HG02840 (cell line): Measurements from ENCODE around the gene MYLK4.

ENCODE experiments used
- ATAC-seq: cut with Tn5 transposase; IDR thresholded peaks from one replicate; pipeline ENCODE4 v1.9.1; 2021; ENCODE audit warnings: mild to moderate bottlenecking, moderate library complexity, moderate number of reproducible peaks; ENCODE audit not compliant: unreplicated experiment, low FRiP score

Gene MYLK4

DNA sequence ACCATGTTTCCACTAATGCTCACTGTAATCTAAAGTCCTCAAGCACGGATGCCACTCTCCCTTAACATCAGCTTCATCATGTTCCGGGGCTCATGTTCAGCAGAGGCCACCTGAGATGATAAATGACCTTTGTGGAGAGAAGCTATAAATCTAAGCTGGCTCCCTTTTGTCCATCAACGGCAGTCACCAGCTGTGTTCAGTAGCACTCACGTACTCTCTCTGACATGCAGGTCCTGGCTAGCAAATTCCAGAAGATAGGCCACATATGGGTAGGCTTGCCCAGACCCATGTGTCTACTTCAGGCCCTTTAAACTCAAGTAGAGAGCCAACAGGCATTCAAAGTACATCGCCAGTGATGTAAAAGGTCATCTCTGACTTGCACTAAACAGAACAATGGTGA lies 38.6 kb downstream of the MYLK4 start:
- no peak for ATAC-seq

DNA sequence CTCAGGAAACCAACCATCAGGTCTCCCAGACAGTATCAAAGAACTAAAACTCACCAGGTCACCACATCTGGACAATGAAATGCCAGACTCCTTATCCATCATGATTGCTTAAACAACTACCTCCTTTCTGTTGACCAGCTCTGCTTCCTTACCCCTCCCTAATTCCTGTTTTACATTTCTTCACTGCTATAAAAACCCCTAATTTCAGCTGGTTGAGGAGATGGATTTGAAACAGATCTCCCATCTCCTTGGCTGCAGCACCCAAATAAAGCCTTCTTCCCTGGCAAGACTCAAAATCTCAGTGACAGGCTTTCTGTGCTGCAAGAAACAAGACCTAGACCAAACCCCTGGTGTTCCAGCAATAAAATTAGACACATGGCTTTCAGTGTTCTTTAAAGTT lies 40.3 kb downstream of the MYLK4 start:
- no peak for ATAC-seq

DNA sequence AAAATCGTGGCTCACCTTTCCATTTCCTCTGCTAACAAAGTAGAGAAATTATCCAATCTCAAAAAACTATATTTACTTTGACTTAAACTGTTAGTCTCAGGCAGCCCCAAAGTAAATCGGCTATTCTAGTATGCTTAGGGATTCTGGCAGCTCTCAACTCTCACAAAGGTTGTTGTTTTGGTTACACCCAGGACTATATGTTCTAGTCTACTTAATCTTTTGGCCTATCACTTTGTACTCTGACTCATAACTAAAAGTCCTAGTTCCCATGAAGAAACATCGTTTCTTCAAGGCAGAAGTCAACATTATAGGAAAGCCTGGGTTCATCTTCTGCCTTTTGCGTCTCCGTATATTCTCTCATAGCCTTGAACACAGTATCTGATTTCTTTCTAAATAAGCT lies 42.3 kb downstream of the MYLK4 start:
- no peak for ATAC-seq

DNA sequence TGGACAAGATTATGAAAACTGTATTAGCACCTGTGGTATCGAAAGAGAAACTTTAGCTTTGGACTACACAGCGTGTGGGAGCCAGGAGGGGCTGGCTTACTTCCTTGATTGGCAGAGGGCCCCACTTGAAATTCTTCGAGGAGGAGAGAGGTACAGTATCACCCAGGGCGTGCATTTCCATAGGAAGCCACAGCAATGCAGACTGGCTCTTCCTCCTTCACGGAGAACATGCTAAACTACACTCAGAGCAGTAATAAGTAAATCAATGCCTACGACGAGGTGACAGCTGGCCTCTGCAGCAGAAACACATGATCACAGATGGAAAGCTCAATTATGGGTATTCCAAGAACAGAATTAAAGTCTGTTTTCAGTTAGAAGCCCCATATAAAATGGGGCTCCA lies 44.2 kb downstream of the MYLK4 start:
- no peak for ATAC-seq

DNA sequence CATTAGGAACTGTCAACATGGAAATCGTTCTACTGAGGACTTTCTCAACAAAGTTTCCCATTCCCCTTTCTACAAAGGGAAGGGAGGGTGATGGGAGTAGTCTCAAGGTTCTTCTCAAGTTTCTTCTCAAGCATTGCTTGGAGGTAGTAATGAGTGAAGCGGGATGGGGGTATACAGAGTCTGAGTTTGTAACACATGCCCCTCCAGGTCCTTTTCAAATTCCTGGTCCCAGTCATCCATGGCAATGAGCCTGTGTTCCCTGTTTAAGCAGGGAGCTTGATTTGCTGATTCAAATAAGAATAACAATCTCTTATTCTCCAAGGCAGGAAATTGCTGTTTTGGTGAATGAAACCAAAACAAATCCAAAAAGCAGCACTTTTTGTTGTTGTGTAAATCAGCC lies 45.5 kb downstream of the MYLK4 start:
- no peak for ATAC-seq

DNA sequence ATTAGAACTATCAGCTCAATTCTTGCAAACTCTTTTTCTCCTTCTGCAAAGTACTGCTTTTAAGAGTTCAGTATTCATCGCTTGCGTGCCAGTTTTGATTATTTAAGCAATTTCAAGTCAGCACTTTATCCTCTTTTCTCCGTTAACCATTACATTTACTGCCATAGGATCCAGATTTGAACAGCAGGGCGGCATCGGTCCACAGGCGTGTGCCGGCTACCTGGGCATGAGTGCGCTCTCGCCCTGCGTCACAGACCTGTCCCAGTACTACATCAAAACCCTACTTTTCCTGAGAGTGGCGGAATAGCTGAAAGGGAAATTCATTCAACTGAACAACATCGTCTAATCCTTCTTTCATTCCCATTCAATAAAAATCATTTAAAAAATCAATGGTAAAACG lies 53.4 kb downstream of the MYLK4 start:
- no peak for ATAC-seq

DNA sequence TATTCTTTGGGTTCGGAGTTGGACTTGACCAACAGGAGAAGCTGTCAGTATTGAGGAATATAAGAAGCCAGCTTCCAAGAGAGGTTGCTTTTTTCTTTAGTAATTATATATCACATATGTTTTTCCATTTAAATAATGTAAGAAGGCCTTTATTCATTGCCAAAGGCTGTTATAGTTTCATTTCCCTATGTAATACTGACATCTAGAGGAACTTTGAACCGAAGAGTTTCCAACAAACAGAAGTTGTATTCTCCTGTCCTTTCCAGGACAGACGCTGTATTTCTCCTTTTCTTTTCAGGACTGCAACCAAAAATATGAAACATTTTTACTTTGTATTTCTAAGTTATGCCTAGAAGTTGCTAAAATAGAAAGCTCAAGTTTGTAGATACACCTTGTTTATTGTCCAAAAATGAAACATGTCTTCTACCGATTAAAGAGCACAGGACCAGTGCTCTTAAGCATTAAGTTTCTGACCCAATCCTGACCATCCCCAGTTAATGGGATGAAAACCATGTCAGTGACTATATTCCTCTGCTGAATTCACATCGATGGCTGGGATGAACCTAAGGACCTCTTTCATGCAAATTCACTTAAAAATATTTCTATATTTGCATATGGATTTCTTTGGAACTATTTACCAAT lies 55.1 kb downstream of the MYLK4 start:
- no peak for ATAC-seq

DNA sequence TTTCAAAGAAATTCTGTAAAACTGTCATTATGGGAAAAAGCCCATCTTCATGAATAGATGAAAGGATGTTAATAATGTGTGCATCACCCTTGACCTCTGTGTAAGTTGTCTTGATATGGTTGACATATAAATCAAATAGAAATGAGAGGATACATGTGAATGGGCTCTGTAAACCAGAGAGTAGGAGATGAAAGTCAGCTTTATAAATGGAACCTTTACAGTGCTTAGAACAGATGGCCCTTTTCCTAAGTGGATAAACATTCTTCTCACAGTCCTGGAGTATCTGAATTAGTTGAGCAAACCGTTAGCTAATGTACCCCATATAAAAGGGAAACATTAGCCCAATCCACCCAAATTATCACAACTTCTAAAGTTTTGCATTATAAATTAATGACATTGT lies 57.5 kb downstream of the MYLK4 start:
- no peak for ATAC-seq

DNA sequence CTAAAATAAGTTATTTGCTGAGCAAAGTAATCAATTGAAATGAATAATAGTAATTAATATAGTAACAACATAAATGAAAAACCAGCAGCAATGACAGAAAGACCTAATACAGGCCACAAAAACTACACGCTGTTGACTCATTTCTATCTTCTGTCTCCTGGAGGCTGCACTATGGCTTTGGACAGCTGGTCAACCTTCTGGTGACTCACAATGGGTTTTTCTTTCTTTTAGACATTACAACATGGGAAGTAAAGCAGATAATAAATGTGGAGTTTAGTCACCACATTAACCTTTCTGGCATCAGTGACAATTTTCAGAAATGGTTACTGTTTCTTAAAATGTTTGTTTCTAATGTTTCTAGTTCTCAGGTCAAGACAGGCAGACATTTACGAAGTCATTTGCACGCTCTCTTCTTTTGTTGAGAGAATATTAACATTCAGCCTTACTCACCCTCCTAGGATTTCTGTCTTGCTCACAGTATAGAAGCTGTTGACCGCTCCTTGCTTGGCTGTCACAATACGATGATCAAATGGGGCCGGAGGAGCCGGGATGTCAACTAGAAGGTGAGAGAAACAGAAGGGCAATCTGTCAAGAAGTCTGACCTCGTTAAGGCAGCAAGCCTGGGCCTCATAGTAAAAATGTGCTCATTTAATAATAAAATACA lies 62.2 kb downstream of the MYLK4 start:
- no peak for ATAC-seq

DNA sequence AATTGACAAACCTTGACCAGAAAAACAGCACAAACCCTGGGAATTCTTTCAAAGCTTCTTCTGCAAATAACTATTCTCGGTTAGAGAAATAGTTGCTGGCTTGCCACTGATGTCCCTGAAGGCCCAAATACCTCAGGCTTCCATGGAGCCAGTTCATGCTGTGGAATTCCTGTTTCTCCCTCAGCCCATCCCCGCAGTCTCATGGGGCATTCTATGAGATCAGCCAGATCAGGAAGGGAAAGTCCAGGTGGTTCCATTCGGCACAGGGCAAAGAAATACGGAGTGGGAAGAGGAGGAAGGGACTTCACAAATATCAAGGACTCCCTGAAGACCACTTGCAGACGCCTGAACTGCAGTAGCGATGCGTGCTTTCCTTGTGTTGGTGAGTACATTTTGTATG lies 63.3 kb downstream of the MYLK4 start:
- no peak for ATAC-seq

DNA sequence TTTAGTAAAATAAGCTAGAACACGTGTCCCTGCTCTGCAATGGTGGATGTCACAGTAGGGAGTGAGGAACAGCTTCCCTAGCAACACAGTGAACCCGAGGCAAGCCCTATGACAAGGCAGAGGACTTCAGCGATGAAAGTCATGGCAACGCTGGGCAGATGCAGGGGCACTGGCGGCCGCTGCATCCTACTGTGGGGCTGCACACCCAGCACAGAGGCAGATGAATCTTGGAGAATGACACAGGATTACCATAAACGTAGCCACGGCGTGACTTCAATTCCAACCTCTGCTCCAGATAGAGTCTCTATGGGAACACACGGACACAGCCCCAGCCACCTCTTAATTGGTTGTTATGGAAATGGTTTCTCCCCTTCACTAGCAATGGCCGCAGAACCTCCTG lies 64.2 kb downstream of the MYLK4 start:
- no peak for ATAC-seq

DNA sequence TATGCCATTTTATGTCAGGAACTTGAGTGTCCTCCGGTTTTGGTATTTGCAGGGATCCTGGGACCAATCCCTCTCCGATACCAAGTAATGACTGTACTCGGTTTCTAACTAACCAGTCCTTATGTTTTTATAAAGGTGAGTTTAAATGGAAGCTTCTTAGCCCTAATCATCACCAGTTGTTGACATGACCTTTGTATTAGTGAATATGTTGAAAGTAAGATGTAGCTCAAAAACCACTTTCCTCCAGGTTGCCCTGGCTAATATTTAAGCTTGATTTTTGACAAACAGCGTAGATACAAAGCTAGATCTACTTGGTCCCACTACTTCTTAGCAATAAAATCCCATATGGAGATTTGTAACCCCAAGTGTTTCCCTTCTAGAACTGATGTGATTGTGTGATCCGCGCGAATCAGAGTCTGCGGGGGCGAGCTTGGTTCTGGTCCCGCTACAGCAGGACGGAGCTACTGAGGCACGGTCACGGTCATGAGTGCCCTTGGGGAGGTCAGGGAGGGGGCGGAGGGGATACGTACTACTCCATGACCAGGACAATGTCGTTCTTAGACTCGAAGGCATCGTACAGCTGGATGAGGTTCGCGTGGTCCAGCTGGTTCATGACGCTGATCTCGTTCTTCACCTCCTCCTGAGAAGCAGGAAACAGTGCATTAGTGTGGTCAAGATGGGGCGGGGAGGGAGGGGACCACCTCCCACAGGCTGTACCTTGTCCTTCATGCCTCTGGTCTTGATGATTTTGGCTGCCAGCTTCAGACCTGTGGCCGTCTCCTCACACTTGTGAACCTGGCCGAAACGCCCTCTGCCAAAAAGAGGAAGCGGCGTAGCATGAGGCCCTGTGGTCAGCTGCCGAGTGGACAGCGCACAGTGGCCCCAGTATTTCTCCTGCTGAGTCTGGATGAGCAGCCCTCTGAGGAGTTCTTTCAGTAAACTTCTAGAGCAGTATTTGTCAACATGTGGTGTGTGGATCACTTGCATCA lies 65.7 kb downstream of the MYLK4 start:
- ATAC-seq: no peak

DNA sequence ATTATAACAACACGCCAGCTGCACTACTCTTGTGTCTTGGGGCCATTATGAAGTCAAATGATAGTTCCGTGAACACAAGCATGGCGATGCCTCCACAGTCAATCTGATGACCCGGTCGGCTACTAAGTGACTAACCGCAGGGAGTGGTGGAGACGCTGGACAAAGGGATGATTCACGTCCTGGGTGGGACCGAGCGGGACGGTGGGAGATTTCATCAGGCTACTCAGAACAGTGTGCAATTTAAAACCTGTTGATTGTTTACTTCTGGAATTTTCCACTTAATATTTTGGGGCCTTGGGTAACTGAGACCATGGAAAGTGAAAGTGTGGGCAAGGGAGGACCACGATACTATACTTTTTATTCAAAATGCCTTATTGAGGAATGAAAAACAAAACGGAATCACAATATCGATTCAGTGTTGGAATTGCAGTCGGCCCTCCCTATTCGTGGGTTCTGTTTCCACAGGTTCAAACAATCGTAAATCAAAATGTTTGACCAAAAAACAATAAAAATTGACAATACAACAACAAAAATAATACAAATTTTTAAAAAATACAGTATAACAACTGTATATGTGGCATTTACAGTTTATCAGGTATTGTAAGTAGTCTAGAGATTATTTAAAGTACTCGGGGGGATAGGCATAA lies 66.5 kb downstream of the MYLK4 start:
- ATAC-seq: no peak

DNA sequence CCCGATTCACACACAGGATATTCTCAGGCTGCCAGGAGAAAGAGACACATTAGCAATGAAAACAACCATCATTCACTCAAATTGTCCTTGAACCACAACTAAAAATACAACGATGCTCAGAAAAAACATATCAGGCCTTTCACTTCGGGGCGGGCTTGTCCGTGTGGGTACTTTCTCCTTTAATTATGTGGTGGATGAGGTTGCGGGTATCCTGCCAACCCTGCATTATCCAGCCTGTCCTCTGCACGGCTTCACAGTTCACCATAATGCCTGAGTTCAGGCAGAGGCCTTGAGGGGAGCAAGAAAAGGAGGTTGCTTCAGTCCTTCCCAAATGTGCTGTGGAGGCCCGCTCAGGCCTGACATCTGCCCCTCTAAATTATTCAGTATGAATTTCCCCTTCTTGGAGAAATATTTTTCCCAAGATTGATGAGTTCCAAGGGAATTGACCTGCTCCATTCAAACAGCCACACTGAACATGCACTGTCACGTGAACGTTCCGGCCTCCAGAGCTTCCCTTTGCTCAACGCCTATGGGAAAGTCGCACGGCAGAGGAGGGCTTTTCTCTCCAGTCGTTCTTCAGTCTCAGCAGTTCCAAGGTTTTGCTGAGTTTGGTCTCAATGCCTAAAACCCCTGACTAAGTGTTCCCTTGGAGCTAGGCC lies 70.3 kb downstream of the MYLK4 start:
- ATAC-seq: no peak

DNA sequence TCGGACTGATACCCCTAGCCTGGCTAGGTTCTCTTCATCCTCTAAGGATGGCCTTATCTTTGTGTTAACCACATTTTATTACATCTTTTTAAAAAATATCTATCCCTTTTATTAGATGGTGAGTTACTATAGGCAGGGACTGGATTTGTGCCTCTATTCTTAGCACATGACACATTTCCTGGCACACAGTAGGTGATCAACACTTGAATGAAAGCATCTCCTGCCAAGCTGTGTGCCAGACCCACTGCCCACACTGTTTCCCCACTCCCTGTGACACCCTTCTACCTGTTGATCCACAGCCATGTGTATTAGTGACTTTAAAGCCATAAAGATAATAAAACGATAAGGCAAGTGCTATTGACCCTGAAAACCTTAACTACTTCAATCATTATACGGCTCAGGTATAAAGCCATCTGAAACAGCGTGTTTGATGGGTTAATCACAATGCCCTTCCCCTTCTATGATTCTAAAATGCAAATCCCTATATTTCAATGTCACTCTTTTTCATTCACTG lies 73.6 kb downstream of the MYLK4 start:
- no peak for ATAC-seq

DNA sequence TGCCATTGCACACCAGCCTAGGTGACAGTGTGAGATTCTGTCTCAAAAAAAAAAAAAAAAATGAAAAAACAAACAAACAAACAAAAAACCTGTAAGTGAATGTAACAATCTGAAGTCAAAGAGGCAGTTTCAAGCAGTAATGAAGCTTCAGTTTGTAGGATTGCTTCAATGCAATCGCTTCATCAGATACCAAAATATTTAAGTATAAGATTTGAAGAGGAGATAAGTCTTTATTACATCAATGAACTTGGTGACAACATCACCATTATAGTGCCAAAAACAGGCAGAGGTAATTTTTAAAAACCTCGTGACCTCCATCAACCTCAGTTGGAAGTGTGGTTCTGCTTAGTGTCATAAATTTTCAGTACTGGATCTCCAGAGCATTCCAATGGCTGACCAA lies 74.7 kb downstream of the MYLK4 start:
- no peak for ATAC-seq

DNA sequence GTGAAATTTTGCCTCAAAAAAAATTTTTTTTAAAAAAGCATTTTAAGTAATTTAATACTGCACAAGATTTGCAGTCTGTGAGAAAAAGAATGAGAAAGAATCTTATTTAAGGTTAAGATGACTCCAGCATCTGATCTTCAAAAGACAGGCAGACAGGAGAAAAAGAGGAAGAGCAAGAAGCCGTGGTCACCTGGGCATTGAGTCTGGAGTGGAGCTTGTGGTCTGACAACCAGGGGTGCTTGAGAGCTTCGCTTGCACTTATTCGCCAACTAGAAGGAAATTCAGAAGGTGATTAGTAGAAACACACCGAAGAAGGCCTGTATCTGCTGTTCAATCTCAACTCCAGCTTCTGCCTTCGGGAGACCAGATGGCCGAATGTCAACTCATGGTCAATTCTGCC lies 75.9 kb downstream of the MYLK4 start:
- no peak for ATAC-seq

DNA sequence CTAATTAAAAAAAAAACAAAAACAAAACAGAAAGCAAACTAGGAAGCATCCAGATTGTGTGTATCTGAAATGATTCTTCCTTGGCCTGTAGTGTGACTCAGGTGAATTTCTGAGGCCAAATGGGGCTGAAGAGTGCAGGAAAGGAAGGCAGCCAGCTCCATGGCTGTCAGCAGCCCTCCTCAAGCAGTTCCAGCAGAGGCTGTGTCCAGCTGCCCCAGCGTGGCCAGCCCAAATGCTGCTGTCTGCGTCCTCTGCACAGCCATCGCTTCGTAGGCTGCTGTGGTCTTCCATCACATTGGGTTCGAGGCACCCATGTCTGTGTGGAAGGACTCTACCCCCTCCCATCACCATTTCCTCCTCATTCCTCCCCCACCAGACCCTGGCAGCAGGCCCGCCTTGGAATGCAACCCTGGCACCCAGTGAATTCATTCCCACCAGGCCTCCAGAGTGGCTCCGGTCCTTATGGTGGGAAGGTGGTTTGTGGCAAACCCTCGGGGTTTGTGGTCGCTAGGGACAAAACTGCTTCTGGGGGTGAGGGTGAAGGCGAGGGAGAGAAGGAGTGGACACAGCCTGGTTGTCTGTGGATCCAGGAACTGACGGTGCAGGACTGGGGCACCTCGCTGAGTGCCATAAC lies 81.5 kb downstream of the MYLK4 start:
- no peak for ATAC-seq

DNA sequence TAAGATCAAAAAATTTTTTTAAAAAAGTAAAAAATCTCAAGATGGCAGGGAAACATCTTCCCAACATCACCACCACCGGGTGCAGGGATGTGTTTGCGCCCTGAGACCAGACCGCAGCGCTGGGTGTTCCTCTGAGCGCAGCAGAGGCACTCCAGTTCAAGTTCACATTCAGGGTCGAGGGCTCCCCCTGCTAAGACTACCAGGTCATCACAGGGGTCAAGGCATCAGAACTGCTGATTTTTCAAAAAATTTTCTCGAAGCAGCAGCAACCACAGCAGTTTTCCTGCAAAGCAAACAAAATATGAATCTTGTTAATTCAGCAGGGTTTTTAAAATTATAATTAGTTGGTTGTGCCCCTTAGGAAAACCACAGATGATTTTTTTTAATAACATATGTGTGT lies 83.1 kb downstream of the MYLK4 start:
- no peak for ATAC-seq
